ENCODE data around the gene GAL3ST2.

GRCh38 chr2:241753493-241753892, 23.1 kb upstream of the GAL3ST2 start:
- TF ChIP-seq CTCF (IDR thresholded peaks at IDR 0.05) (no peak), POLR2A (IDR thresholded peaks at IDR 0.05) (no peak)
